Measurements from ENCODE around the gene PRPF19. TPM values are rescaled to one million over a fixed set of nuclear protein-coding genes. Genes with fewer than 3 reads are reported as not detected.

The PRPF19 gene
- total RNA-seq, 4 donors from 2014 or later = 50.3 to 93.9 (median 58.0) TPM

DNA sequence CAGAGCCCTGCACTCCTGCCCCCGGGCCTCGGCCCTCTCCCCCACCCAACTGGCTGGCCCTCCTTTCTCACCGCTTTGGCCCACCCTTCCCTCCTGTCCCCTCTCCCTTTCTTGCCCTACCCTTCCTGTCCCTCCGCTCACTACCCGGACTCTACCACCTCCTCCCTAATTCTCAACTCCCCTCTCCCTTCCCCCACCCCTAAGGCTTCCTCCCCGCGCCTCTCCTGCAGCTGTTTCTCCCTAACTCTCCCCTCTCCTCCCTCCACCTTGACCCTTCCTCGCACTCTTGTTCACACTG lies 45.2 kb upstream of the PRPF19 start:
- ATAC-seq (ENCODE audit: low FRiP score) (peak; percentile 1), DNase-seq (ENCODE audit: low spot score) (no peak)
- TF ChIP-seq CTCF (IDR thresholded peaks at IDR 0.05) = no peak

- TF ChIP-seq CTCF (IDR thresholded peaks at IDR 0.05) = no peak
- DNase-seq (ENCODE audit: low spot score) (no peak), ATAC-seq (ENCODE audit: low FRiP score) (peak; percentile 34)
Observed at GRCh38 chr11:60950933-60951605, 44.7 kb upstream of the PRPF19 start.

- ATAC-seq (ENCODE audit: low FRiP score) (no peak), DNase-seq (ENCODE audit: low spot score) (no peak)
- no peak for TF ChIP-seq CTCF (IDR thresholded peaks at IDR 0.05)
Observed at GRCh38 chr11:60950024-60950423, 43.6 kb upstream of the PRPF19 start.

GRCh38 chr11:60948250-60948649 lies 41.9 kb upstream of the PRPF19 start:
- ATAC-seq (ENCODE audit: low FRiP score) (no peak), DNase-seq (ENCODE audit: low spot score) (no peak)
- TF ChIP-seq CTCF (IDR thresholded peaks at IDR 0.05) = no peak

- ATAC-seq (ENCODE audit: low FRiP score) (no peak), DNase-seq (ENCODE audit: low spot score) (no peak)
- TF ChIP-seq CTCF (IDR thresholded peaks at IDR 0.05) = no peak
Observed at GRCh38 chr11:60947700-60948099, 41.3 kb upstream of the PRPF19 start.

DNA sequence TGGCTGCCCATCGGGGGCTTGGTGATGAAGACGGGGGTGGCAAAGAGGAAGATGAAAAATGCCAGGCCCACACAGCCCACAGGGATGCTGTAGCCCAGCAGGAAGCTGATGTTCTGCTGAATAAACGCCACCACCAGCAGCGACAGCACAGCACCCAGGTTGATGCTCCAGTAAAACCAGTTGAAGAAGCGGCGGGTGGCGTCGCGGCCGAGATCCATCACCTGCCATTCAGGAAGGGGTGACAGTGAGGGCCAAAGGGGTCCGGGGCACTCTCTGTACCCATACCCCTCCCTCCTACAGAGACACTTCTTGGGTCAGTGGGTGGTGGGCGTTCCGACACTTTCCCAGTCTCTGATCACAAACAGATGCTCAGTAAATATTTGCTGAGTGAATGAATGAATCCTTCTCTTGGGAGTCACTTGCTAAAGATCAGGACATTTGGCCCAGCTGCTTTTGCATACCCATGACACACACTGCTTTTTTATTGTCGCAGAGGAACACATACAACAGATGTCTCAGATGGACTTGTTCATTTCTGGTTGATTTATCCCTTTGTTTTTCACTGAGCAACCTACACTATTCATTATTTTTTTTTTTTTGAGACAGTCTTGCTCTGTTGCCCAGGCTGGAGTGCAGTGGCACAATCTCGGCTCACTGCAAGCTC lies 40.3 kb upstream of the PRPF19 start:
- DNase-seq (ENCODE audit: low spot score) (no peak), ATAC-seq (ENCODE audit: low FRiP score) (no peak)
- TF ChIP-seq CTCF (IDR thresholded peaks at IDR 0.05) = no peak

- TF ChIP-seq CTCF (IDR thresholded peaks at IDR 0.05) = no peak
- ATAC-seq (ENCODE audit: low FRiP score) = no peak
- no peak for DNase-seq (ENCODE audit: low spot score)
Observed at GRCh38 chr11:60945295-60945667, 38.9 kb upstream of the PRPF19 start.
